Heart left ventricle (tissue), 16 donors: Measurements from ENCODE around the gene ACO1. TPM values are rescaled to one million over a fixed set of nuclear protein-coding genes. Genes with fewer than 3 reads are reported as not detected.

Experiments
- ATAC-seq, 4 donors: fragments of 200-7000 bp; cut with Tn5 transposase; one replicate each; pipeline ENCODE4 v1.9.1; 2020 to 2022; ENCODE audit warnings: moderate library complexity in 4 of 4, mild to moderate bottlenecking in 3 of 4, moderate number of reproducible peaks in 1 of 4
- DNase-seq, 5 donors: peaks; one replicate each; pipeline ENCODE4 v3.0.0-alpha.2; 2020
- H3K27ac ChIP-seq, 12 donors: fragments of 200-600 bp; sonication (generic) in 4 of 12; one replicate each; pipeline versions ENCODE4 v1.5.0 to v1.8.0; 2016 to 2022; ENCODE audit warnings: mild to moderate bottlenecking in 2 of 12
- H3K27me3 ChIP-seq, 9 donors: fragments of 200-600 bp; sonication (generic) in 2 of 9; one replicate each; pipeline versions ENCODE4 v1.5.1 to v1.8.0; 2016 to 2022; ENCODE audit warnings: mild to moderate bottlenecking in 3 of 9
- H3K36me3 ChIP-seq, 9 donors: fragments of 200-600 bp; sonication (generic) in 2 of 9; one replicate each; pipeline versions ENCODE4 v1.5.0 to v1.8.0; 2018 to 2022; ENCODE audit warnings: mild to moderate bottlenecking in 2 of 9
- H3K4me1 ChIP-seq, 12 donors: fragments of 200-600 bp; sonication (generic) in 4 of 12; one replicate each; pipeline versions ENCODE4 v1.5.0 to v1.8.0; 2016 to 2022; ENCODE audit warnings: mild to moderate bottlenecking in 3 of 12
- H3K4me3 ChIP-seq, 12 donors: fragments of 200-600 bp; sonication (generic) in 4 of 12; one replicate each; pipeline versions ENCODE4 v1.5.0 to v1.8.0; 2017 to 2022; ENCODE audit warnings: mild to moderate bottlenecking in 9 of 12, moderate library complexity in 4 of 12
- H3K9me3 ChIP-seq, 12 donors: fragments of 200-600 bp; sonication (generic) in 4 of 12; one replicate each; pipeline versions ENCODE4 v1.5.0 to v1.8.0; 2016 to 2022; ENCODE audit warnings: mild to moderate bottlenecking in 1 of 12
- POLR2A ChIP-seq, 2 donors: fragments of 450-650 bp; IDR thresholded peaks; one replicate each; pipeline ENCODE4 v1.6.1; 2017; ENCODE audit warnings: antibody characterized with exemption in 2 of 2, mild to moderate bottlenecking in 2 of 2, moderate library complexity in 2 of 2
- WGBS, 4 donors: extraction: QIAGEN DNeasy Blood & Tissue Kit in 2 of 4; methylation state at CpG; one replicate each; pipeline versions ENCODE4 v1.1.5 to v1.1.7; 2013 to 2018; 5-methylcytosine and 5-hydroxymethylcytosine counted together
- intact Hi-C, 10 donors: fragments of 100-400 bp; cut with DNase I; formaldehyde crosslinking; loops; one replicate each; pipeline versions ENCODE4 v1.11.1 to v1.14.2; 2022
- polyA plus RNA-seq, 2 donors: library from polyadenylated mRNA; stranded (reverse); fragments of 200-250 nt; gene quantifications; one replicate each; pipeline ENCODE4 v1.2.3, GENCODE V29; 2013
- total RNA-seq, 9 donors: library from RNA; depleted of rRNA in 2 of 9; stranded (reverse); fragments of >200 nt in 2 of 9; fragmentation: NEBNext Ultra II Directional in 3 of 9; extraction: Animal tissue kit (Norgen Biotek cat#: 25700) in 3 of 9; gene quantifications; one replicate each; pipeline versions ENCODE4 v1.1.0 to v1.2.4, GENCODE V29; 2016 to 2023
- TF ChIP-seq, protein P1 (sequence below), 12 donors: fragments of 200-600 bp; sonication (generic) in 4 of 12; IDR thresholded peaks; one replicate each; pipeline versions ENCODE4 v1.5.0 to v1.8.0; 2018 to 2022; ENCODE audit warnings: antibody characterized with exemption in 12 of 12, mild to moderate bottlenecking in 5 of 12
- donor health status: ischemic (EF 13 %, LVEDD 7.1; RV severe dilation, severe dysfunction).
- donor health status: healthy with polysubstance abuse.
- donor health status: DM: no; HTN: yes; CAD: no.
- donor health status: DM: no; HTN: no; CAD: no.
- donor health status: ischemic (EF 25% LVEDD 6.9; RV normal size, moderate dysfunction).
- donor health status: ischemic (EF 25% LVEDD 5.7; RV mildly dilated, moderate dysfunction).
- donor health status: healthy.
- donor health status: DM: yes; HTN: yes; CAD: no.
- donor health status: ischemic (EF 35%, LVEDD 5.7; RV mildly dilated, moderate dysfunction).
- donor health status: nonischemic (EF 11% LVEDD 7.7; RV severe dilation, severe dysfunction).
- donor health status: DM: yes; HTN: yes; CAD: no.
- donor health status: PGD.
- donor health status: ischemic (EF 29% LVEDD 5.4; RV normal size, mild dysfunction).
- donor health status: nonischemic (EF 23%, LVEDD 6.1; RV moderate dilation, normal function).

Gene ACO1
- total and polyA plus RNA-seq, 11 donors: 17.6 to 68.3 (median 60.7) TPM

DNA sequence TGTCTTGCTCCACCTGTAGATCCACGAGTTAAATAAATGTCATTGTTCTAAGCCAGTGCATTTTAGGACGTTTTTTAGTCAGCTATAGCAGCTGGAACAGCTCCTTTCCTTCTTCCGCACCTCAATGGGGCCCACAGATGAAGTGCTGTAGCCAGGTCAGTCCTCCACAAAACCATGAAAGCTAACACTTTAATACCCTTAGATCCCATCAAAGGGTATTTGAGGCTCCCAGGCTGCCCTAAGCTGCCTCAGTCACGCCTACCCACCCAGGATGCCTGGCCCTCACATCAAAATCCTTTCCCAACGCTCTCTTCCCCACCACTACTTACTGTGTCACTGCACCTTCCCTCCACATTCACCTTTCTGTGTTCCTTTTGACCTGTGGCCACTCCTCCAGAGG is 44.1 kb upstream of the ACO1 start:
- H3K4me3 ChIP-seq: no peak overlapping the region
- ATAC-seq (no peak), DNase-seq (no peak)
- no peak overlapping the region for H3K27ac ChIP-seq
- no peaks in the 10 kb centered on the region for H3K4me1 ChIP-seq
- no peaks in the 10 kb centered on the region for H3K9me3 ChIP-seq
- intact Hi-C loops: loop anchor here in 1 of 10 donors (10.0 kb wide), 1 partner anchor 64 kb away; no protein-coding TSS in a partner anchor
- no peaks in the 10 kb centered on the region for H3K27me3 ChIP-seq
- 54 to 65% (median 59%) methylated on average over 5 of the region's 5 CpGs for WGBS, 4 donors
- TF ChIP-seq, protein P1, sequence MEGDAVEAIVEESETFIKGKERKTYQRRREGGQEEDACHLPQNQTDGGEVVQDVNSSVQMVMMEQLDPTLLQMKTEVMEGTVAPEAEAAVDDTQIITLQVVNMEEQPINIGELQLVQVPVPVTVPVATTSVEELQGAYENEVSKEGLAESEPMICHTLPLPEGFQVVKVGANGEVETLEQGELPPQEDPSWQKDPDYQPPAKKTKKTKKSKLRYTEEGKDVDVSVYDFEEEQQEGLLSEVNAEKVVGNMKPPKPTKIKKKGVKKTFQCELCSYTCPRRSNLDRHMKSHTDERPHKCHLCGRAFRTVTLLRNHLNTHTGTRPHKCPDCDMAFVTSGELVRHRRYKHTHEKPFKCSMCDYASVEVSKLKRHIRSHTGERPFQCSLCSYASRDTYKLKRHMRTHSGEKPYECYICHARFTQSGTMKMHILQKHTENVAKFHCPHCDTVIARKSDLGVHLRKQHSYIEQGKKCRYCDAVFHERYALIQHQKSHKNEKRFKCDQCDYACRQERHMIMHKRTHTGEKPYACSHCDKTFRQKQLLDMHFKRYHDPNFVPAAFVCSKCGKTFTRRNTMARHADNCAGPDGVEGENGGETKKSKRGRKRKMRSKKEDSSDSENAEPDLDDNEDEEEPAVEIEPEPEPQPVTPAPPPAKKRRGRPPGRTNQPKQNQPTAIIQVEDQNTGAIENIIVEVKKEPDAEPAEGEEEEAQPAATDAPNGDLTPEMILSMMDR (IDR thresholded peaks at IDR 0.05): no peak
- TF ChIP-seq POLR2A (IDR thresholded peaks at IDR 0.05): no peak
- no peaks in the 10 kb centered on the region for H3K36me3 ChIP-seq

- ATAC-seq (peak in 1 of 4 donors; percentile 32), DNase-seq (no peak)
- Histone ChIP-seq H3K36me3 (no peaks in the 10 kb centered on the region), H3K4me3 (peak overlapping the region in 1 of 12 donors; percentile 17), H3K9me3 (no peaks in the 10 kb centered on the region), H3K4me1 (no peaks in the 10 kb centered on the region), H3K27ac (no peak overlapping the region), H3K27me3 (no peaks in the 10 kb centered on the region)
- no peak for TF ChIP-seq POLR2A (IDR thresholded peaks at IDR 0.05)
- TF ChIP-seq, protein P1 (IDR thresholded peaks at IDR 0.05): no peak
- 32 to 57% (median 55%) methylated on average over 6 of the region's 6 CpGs for whole genome bisulfite sequencing, 4 donors
- intact Hi-C loops: loop anchor here in 1 of 10 donors (10.0 kb wide), 1 partner anchor 60 kb away; no protein-coding TSS in a partner anchor
Measured at GRCh38 chr9:32344551-32345182, 39.8 kb upstream of the ACO1 start.

DNA sequence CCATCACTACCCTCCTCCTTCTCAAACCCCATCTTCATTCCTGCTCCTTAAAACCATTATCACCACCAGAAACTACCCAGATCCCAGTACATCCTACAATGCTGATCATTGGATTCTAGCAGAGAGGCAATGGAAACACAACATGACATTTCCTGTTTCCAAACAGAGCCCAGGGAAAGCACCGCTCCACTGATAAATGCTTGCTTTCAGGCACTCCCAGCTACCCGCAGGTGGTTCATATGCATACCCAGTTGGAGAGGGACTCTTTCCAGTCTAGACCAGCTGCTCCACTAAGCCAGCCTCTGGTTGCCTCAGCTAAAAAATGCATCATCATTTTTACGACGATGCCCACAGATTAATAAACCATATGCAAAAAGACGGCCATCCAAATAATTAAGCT is 39.2 kb upstream of the ACO1 start:
- WGBS, 4 donors: 30 to 39% (median 38%) methylated on average over 5 of the region's 5 CpGs
- Histone ChIP-seq H3K36me3 (no peaks in the 10 kb centered on the region), H3K4me1 (no peaks in the 10 kb centered on the region), H3K27me3 (no peaks in the 10 kb centered on the region), H3K27ac (no peak overlapping the region), H3K4me3 (no peak overlapping the region), H3K9me3 (no peaks in the 10 kb centered on the region)
- ATAC-seq: no peak
- no peak for TF ChIP-seq POLR2A (IDR thresholded peaks at IDR 0.05)
- TF ChIP-seq, protein P1 (IDR thresholded peaks at IDR 0.05): no peak
- DNase-seq: no peak
- intact Hi-C loops: loop anchor here in 1 of 10 donors (10.0 kb wide), 1 partner anchor 60 kb away; no protein-coding TSS in a partner anchor

- no peak overlapping the region for H3K4me3 ChIP-seq
- intact Hi-C loops: loop anchor here in 1 of 10 donors (10.0 kb wide), 1 partner anchor 57 kb away; no protein-coding TSS in a partner anchor
- no peaks in the 10 kb centered on the region for H3K9me3 ChIP-seq
- no peaks in the 10 kb centered on the region for H3K27me3 ChIP-seq
- TF ChIP-seq POLR2A (IDR thresholded peaks at IDR 0.05): no peak
- TF ChIP-seq, protein P1 (IDR thresholded peaks at IDR 0.05): no peak
- 65 to 73% (median 68%) methylated on average over 2 of the region's 2 CpGs for WGBS, 4 donors
- no peaks in the 10 kb centered on the region for H3K4me1 ChIP-seq
- DNase-seq: no peak
- H3K36me3 ChIP-seq: no peaks in the 10 kb centered on the region
- ATAC-seq: no peak
- no peak overlapping the region for H3K27ac ChIP-seq
Measured at GRCh38 chr9:32347571-32347970, 36.9 kb upstream of the ACO1 start.
